ENCODE results near the gene HEMK1. TPM values are rescaled to one million over a fixed set of nuclear protein-coding genes. Genes with fewer than 3 reads are reported as not detected.

Gene HEMK1
- total and polyA plus RNA-seq, 2 of the 8 experiments (the other 6 are each of a cell fraction or from before 2014, with no cell fraction given) = 9.7 to 10.6 TPM

DNA sequence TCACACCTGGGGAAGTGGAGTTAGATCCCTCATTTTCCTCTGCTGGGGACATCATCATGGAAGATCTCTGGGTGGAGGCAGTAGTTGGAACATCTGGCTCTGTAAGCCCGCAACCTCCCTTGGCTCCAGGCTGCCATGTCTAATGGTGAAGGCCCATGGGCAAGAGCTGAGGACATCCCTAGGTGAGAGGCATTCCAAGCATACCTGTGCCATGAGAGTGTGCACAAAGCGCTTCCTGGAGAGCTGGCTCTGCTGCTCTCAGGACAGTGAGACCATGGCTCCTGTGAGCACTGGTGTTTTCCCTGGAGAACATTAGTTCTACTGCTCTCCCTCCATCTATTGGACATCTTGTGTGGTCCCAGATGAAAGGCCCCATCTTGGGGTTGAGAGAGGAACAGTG, 55.3 kb downstream of the HEMK1 start:
- WGBS, 2 experiments (ENCODE audit: extremely low coverage in 1 of 2, insufficient coverage in 1 of 2, insufficient read length in 1 of 2, insufficient replicate concordance in 2 of 2, low coverage in 1 of 2, low lambda C conversion rate in 2 of 2, missing lambda C conversion rate in 1 of 2) = 90% methylated on average over 2 of the region's 2 CpGs; no CpG with 5 or more reads in 1 of the 2 experiments
- Histone ChIP-seq H2AFZ (ENCODE audit: low read length) (no peak overlapping the region), H3K4ac (replicated peaks; ENCODE audit: insufficient read length, low read depth, low read length) (peak overlapping the region; percentile 13), H3K27me3 (replicated peaks in 1 of 4; ENCODE audit: control insufficient read depth in 3 of 4, extremely low read depth in 1 of 4, insufficient read depth in 3 of 4, low read length in 3 of 4) (no peaks in the 10 kb centered on the region), H3K4me3 (ENCODE audit: extremely low read depth in 1 of 4, insufficient read depth in 2 of 4, low read depth in 3 of 4, low read length in 4 of 4) (no peak overlapping the region), H3K4me1 (replicated peaks in 1 of 4; ENCODE audit: control insufficient read depth in 3 of 4, insufficient read depth in 4 of 4, low read length in 3 of 4) (peaks cover 2 to 21% (median 12%) of the 10 kb centered on the region in 4 experiments), H3K27ac (ENCODE audit: low read depth, low read length) (no peak overlapping the region), H3K9ac (replicated peaks in 1 of 4; ENCODE audit: extremely low read depth in 1 of 4, low read depth in 3 of 4, low read length in 3 of 4) (no peak overlapping the region), H3K23ac (ENCODE audit: insufficient read length) (no peak overlapping the region), H2BK12ac (ENCODE audit: low read depth, low read length) (peak overlapping the region; percentile 63; the same call in 1 of the 2 replicates), H3K56ac (replicated peaks; ENCODE audit: insufficient read length, low read depth, low read length) (no peak overlapping the region), H4K20me1 (replicated peaks in 1 of 2; ENCODE audit: control insufficient read depth in 1 of 2, insufficient read depth in 2 of 2, low read length in 2 of 2) (peaks cover 6 to 23% of the 10 kb centered on the region in 2 experiments), H4K91ac (replicated peaks; ENCODE audit: insufficient read length, low read length) (no peak overlapping the region), H3K18ac (ENCODE audit: extremely low read depth, low read length) (no peak overlapping the region; the same call in 1 of the 2 replicates), H3K79me1 (ENCODE audit: low read depth, low read length) (peaks cover 9% of the 10 kb centered on the region), H2AK5ac (ENCODE audit: low read depth, low read length) (no peak overlapping the region; the same call in 1 of the 2 replicates), H4K5ac (ENCODE audit: insufficient read length, low read depth, low read length) (no peak overlapping the region), H3K23me2 (ENCODE audit: low read depth, low read length) (no peaks in the 10 kb centered on the region), H2BK5ac (ENCODE audit: low read depth, low read length) (peak overlapping the region; percentile 88), H2BK20ac (ENCODE audit: low read length) (0 out of 2 replicates have a peak overlapping the region, but pooled peaks have one; percentile 13), H3K79me2 (ENCODE audit: control insufficient read depth in 1 of 2, insufficient read depth in 2 of 2, low read length in 2 of 2) (peaks cover 0 to 36% of the 10 kb centered on the region in 2 experiments; a peak in 1 of 4 replicates), H4K8ac (ENCODE audit: extremely low read depth, insufficient read depth, low read length) (no peak overlapping the region), H2BK15ac (ENCODE audit: low read length) (no peak overlapping the region), H3K14ac (ENCODE audit: insufficient read length) (no peak overlapping the region), H2BK120ac (replicated peaks; ENCODE audit: low read depth, low read length) (no peak overlapping the region), H3K9me3 (ENCODE audit: insufficient read depth in 2 of 2, low read depth in 1 of 2, low read length in 1 of 2) (no peaks in the 10 kb centered on the region), H3K36me3 (ENCODE audit: control insufficient read depth in 2 of 4, insufficient read depth in 4 of 4, low read length in 3 of 4) (peaks cover 0 to 3% (median 0%) of the 10 kb centered on the region in 4 experiments; a peak in 2 of 8 replicates), H3K4me2 (ENCODE audit: insufficient read depth in 1 of 2, low read depth in 2 of 2, low read length in 2 of 2) (peak overlapping the region in 1 of 2 experiments; percentile 15; a peak in 2 of 4 replicates)
- FAIRE-seq (no peak), DNase-seq (ENCODE audit: low read depth in 1 of 2, low spot score in 2 of 2) (no peak)
- CTCF ChIA-PET (ENCODE audit: partially characterized antibody) = interaction anchor here (0.5 to 63.8 kb wide), 7 partner anchors 3 to 1017 kb away, joined by 3 to 1262 read pairs (median 12); partner anchors contain the start of genes C3orf18, CISH, DOCK3 and HEMK1
- POLR2A ChIA-PET (ENCODE audit: partially characterized antibody) = no interaction called here
- peak; percentile 88 for TF ChIP-seq TEAD4 (IDR thresholded peaks at IDR 0.05; ENCODE audit: low read depth, low read length)
- TF ChIP-seq, protein P1, sequence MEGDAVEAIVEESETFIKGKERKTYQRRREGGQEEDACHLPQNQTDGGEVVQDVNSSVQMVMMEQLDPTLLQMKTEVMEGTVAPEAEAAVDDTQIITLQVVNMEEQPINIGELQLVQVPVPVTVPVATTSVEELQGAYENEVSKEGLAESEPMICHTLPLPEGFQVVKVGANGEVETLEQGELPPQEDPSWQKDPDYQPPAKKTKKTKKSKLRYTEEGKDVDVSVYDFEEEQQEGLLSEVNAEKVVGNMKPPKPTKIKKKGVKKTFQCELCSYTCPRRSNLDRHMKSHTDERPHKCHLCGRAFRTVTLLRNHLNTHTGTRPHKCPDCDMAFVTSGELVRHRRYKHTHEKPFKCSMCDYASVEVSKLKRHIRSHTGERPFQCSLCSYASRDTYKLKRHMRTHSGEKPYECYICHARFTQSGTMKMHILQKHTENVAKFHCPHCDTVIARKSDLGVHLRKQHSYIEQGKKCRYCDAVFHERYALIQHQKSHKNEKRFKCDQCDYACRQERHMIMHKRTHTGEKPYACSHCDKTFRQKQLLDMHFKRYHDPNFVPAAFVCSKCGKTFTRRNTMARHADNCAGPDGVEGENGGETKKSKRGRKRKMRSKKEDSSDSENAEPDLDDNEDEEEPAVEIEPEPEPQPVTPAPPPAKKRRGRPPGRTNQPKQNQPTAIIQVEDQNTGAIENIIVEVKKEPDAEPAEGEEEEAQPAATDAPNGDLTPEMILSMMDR (IDR thresholded peaks at IDR 0.05; ENCODE audit: control extremely low read depth in 1 of 3, insufficient read depth in 1 of 3, low read depth in 1 of 3, low read length in 3 of 3) = no peak
